OCI-LY7 (cell line): ENCODE measurements around the gene TJP2.

Experiments
- EZH2phosphoT487 ChIP-seq: fragments of 200-600 bp; sonication (generic); IDR thresholded peaks from 2 replicates; pipeline ENCODE4 v1.6.1; 2018; ENCODE audit warnings: low read depth, borderline replicate concordance, mild to moderate bottlenecking, mixed run types, antibody characterized with exemption, low read length, moderate library complexity, mixed read lengths
- TF ChIP-seq, protein P1 (sequence below): fragments of 200-600 bp; sonication (generic); conservative IDR thresholded peaks from 2 replicates; pipeline ENCODE4 v1.5.1; 2014; ENCODE audit warnings: mild to moderate bottlenecking, antibody characterized with exemption, low read length, moderate library complexity, mixed read lengths

DNA sequence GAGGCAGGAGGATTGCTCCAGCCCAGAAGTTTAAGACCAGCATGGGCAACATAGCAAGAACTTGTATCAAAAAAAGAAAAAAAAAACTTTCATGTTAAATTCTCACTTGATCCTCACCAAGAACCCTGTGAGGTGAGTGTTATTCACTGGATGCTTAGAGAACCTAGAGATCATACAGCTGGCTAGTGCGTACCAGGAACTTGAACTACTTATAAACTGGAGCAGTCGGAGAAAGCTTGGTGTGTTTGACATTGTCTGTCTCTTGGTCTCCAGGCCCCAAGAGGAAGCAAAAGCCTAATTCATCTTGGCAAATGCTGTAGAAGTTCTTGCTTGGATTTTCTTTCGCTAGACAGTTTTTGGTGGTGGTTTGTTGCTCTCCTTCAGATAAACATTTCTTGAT, 18.1 kb downstream of the TJP2 start:
- TF ChIP-seq, protein P1, sequence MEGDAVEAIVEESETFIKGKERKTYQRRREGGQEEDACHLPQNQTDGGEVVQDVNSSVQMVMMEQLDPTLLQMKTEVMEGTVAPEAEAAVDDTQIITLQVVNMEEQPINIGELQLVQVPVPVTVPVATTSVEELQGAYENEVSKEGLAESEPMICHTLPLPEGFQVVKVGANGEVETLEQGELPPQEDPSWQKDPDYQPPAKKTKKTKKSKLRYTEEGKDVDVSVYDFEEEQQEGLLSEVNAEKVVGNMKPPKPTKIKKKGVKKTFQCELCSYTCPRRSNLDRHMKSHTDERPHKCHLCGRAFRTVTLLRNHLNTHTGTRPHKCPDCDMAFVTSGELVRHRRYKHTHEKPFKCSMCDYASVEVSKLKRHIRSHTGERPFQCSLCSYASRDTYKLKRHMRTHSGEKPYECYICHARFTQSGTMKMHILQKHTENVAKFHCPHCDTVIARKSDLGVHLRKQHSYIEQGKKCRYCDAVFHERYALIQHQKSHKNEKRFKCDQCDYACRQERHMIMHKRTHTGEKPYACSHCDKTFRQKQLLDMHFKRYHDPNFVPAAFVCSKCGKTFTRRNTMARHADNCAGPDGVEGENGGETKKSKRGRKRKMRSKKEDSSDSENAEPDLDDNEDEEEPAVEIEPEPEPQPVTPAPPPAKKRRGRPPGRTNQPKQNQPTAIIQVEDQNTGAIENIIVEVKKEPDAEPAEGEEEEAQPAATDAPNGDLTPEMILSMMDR: no peak
- no peak for TF ChIP-seq EZH2phosphoT487
